Tibial artery (tissue), 4 donors: Measurements from ENCODE around the gene IFNL1.

ENCODE experiments used
- DNase-seq, 2 donors: peaks; one replicate each; pipeline ENCODE4 v3.0.0-alpha.2; 2019
- H3K27ac ChIP-seq, 2 donors: fragments of 200-600 bp; sonication (generic) in 1 of 2; 1 replicate in 1 of 2; 2 replicates in 1 of 2; pipeline ENCODE4 v1.5.1; 2018 to 2019; ENCODE audit warnings: mild to moderate bottlenecking in 1 of 2
- H3K27me3 ChIP-seq, 2 donors: fragments of 200-600 bp; sonication (generic) in 1 of 2; one replicate each; pipeline versions ENCODE4 v1.5.1 to v1.6.0; 2016 to 2019
- H3K36me3 ChIP-seq, 3 donors: fragments of 200-600 bp; sonication (generic) in 2 of 3; one replicate each; pipeline ENCODE4 v1.5.1; 2016 to 2019; ENCODE audit warnings: mild to moderate bottlenecking in 2 of 3
- H3K4me1 ChIP-seq, 4 donors: fragments of 200-600 bp; sonication (generic) in 2 of 4; 1 replicate in 3 of 4; 2 replicates in 1 of 4; pipeline ENCODE4 v1.5.1; 2016 to 2019
- H3K4me3 ChIP-seq, 2 donors: fragments of 200-600 bp; sonication (generic) in 1 of 2; 1 replicate in 1 of 2; 2 replicates in 1 of 2; pipeline ENCODE4 v1.5.1; 2018 to 2019; ENCODE audit warnings: mild to moderate bottlenecking in 2 of 2
- H3K9me3 ChIP-seq, 3 donors: fragments of 200-600 bp; sonication (generic) in 1 of 3; one replicate each; pipeline ENCODE4 v1.5.1; 2016 to 2019
- CTCF ChIP-seq, 2 experiments: fragments of 200-600 bp in 1 of 2; fragments of 450-650 bp in 1 of 2; IDR thresholded peaks; one replicate each; pipeline ENCODE4 v1.5.1; 2017 to 2019; ENCODE audit warnings: antibody characterized with exemption in 2 of 2, mild to moderate bottlenecking in 1 of 2, moderate library complexity in 1 of 2
- intact Hi-C: fragments of 100-400 bp; cut with DNase I; formaldehyde crosslinking; loops from one replicate; pipeline ENCODE4 v1.15.0; 2023; ENCODE audit warnings: low total_unique reads

IFNL1 gene

GRCh38 chr19:39321832-39322176 is 25.6 kb downstream of the IFNL1 start:
- no peak overlapping the region for H3K4me3 ChIP-seq
- no peak for DNase-seq
- no peaks in the 10 kb centered on the region for H3K36me3 ChIP-seq
- peaks cover 0 to 13% (median 5%) of the 10 kb centered on the region in 4 donors for H3K4me1 ChIP-seq
- H3K9me3 ChIP-seq: no peaks in the 10 kb centered on the region
- intact Hi-C loops: loop anchor here (10.0 kb wide), 1 partner anchor 347 kb away; the partner anchor contains the start of gene FBXO17
- peaks cover 0 to 39% of the 10 kb centered on the region in 2 donors for H3K27me3 ChIP-seq
- TF ChIP-seq CTCF (IDR thresholded peaks at IDR 0.05): no peak
- no peak overlapping the region for H3K27ac ChIP-seq

- intact Hi-C loops: loop anchor here (10.0 kb wide), 1 partner anchor 350 kb away; the partner anchor contains the start of gene FBXO17
- DNase-seq: peak in 1 of 2 donors; percentile 1
- H3K4me3 ChIP-seq: no peak overlapping the region
- peaks cover 0 to 39% of the 10 kb centered on the region in 2 donors for H3K27me3 ChIP-seq
- H3K9me3 ChIP-seq: no peaks in the 10 kb centered on the region
- H3K36me3 ChIP-seq: no peaks in the 10 kb centered on the region
- H3K27ac ChIP-seq: no peak overlapping the region
- TF ChIP-seq CTCF (IDR thresholded peaks at IDR 0.05): no peak
- peaks cover 0 to 13% (median 5%) of the 10 kb centered on the region in 4 donors for H3K4me1 ChIP-seq
Observed at GRCh38 chr19:39324242-39324842, 28.1 kb downstream of the IFNL1 start.

GRCh38 chr19:39325778-39326665 is 29.8 kb downstream of the IFNL1 start:
- H3K9me3 ChIP-seq: no peaks in the 10 kb centered on the region
- no peaks in the 10 kb centered on the region for H3K36me3 ChIP-seq
- H3K27me3 ChIP-seq: peaks cover 0 to 33% of the 10 kb centered on the region in 2 donors
- intact Hi-C loops: loop anchor here (2.0 to 10.0 kb wide), 2 partner anchors 205 to 351 kb away; partner anchors contain the start of gene FBXO17
- TF ChIP-seq CTCF (IDR thresholded peaks at IDR 0.05): no peak
- H3K27ac ChIP-seq: no peak overlapping the region
- peak in 1 of 2 donors; percentile 9 for DNase-seq
- no peak overlapping the region for H3K4me3 ChIP-seq
- H3K4me1 ChIP-seq: peaks cover 0 to under 1% (median 0%) of the 10 kb centered on the region in 4 donors

GRCh38 chr19:39327363-39328045 is 31.3 kb downstream of the IFNL1 start:
- intact Hi-C loops: loop anchor here (2.0 to 10.0 kb wide), 2 partner anchors 207 to 353 kb away; partner anchors contain the start of gene FBXO17
- no peak for TF ChIP-seq CTCF (IDR thresholded peaks at IDR 0.05)
- DNase-seq: no peak
- H3K36me3 ChIP-seq: no peaks in the 10 kb centered on the region
- H3K27ac ChIP-seq: no peak overlapping the region
- no peaks in the 10 kb centered on the region for H3K4me1 ChIP-seq
- no peaks in the 10 kb centered on the region for H3K9me3 ChIP-seq
- H3K27me3 ChIP-seq: peaks cover 0 to 25% of the 10 kb centered on the region in 2 donors
- no peak overlapping the region for H3K4me3 ChIP-seq

- TF ChIP-seq CTCF (IDR thresholded peaks at IDR 0.05): peak; percentile 90 to 95
- Histone ChIP-seq H3K4me1 (no peaks in the 10 kb centered on the region), H3K27me3 (peaks cover 0 to 25% of the 10 kb centered on the region in 2 donors), H3K9me3 (no peaks in the 10 kb centered on the region), H3K27ac (no peak overlapping the region), H3K36me3 (no peaks in the 10 kb centered on the region), H3K4me3 (no peak overlapping the region)
- peak; percentile 83 to 84 for DNase-seq
- intact Hi-C loops: loop anchor here (10.0 kb wide), 1 partner anchor 353 kb away; the partner anchor contains the start of gene FBXO17
Observed at GRCh38 chr19:39328046-39328705, 32.0 kb downstream of the IFNL1 start.
